ENCODE data around the gene LMAN1L.

DNA sequence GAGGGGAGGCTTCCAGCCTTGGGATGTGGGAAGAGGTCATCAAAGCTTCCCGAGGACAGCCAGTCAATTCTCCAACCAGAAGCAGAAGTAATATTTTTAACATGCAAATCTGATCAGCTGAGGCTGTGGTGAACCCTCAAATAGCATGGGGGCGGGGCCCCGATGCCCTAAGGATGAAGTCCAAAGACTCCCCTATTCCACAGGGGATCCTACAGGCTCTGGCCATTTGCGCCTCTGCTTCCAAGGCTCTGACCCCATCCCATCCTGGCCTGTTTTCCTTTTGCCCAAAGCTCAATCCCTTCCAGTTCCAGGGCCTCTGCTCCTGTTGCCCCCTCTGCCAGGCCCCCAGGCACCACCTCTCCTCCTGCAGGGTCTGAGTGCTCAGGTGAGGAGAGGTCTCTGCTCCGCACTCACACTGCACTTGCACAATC is 37.5 kb upstream of the LMAN1L start:
- no peak for TF ChIP-seq POLR2A (IDR thresholded peaks at IDR 0.05)
- TF ChIP-seq, protein P1, sequence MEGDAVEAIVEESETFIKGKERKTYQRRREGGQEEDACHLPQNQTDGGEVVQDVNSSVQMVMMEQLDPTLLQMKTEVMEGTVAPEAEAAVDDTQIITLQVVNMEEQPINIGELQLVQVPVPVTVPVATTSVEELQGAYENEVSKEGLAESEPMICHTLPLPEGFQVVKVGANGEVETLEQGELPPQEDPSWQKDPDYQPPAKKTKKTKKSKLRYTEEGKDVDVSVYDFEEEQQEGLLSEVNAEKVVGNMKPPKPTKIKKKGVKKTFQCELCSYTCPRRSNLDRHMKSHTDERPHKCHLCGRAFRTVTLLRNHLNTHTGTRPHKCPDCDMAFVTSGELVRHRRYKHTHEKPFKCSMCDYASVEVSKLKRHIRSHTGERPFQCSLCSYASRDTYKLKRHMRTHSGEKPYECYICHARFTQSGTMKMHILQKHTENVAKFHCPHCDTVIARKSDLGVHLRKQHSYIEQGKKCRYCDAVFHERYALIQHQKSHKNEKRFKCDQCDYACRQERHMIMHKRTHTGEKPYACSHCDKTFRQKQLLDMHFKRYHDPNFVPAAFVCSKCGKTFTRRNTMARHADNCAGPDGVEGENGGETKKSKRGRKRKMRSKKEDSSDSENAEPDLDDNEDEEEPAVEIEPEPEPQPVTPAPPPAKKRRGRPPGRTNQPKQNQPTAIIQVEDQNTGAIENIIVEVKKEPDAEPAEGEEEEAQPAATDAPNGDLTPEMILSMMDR (IDR thresholded peaks at IDR 0.05) = no peak
